Measurements from ENCODE around the gene DPYD.

The DPYD gene

GRCh38 chr1:97461782-97462181 is 459.1 kb downstream of the DPYD start:
- POLR2A ChIA-PET: no interaction called here
- CTCF ChIA-PET: no interaction called here
- no peak overlapping the region for H3K4me3 ChIP-seq (ENCODE audit: low read depth, low read length)
- DNase-seq (ENCODE audit: low read depth, low spot score): no peak
- no peak for TF ChIP-seq CTCF (IDR thresholded peaks at IDR 0.05; ENCODE audit: insufficient read depth, low read length, missing control alignments)

- POLR2A ChIA-PET: no interaction called here
Observed at GRCh38 chr1:97457446-97458089, 463.3 kb downstream of the DPYD start.

GRCh38 chr1:97451944-97452343 is 468.9 kb downstream of the DPYD start:
- DNase-seq (ENCODE audit: low read depth, low spot score): no peak
- POLR2A ChIA-PET: no interaction called here
- TF ChIP-seq CTCF (IDR thresholded peaks at IDR 0.05; ENCODE audit: insufficient read depth, low read length, missing control alignments): no peak
- H3K4me3 ChIP-seq (ENCODE audit: low read depth, low read length): no peak overlapping the region
- CTCF ChIA-PET: no interaction called here

More at GRCh38 chr1:97457446-97458089, 463.3 kb downstream of the DPYD start:
- CTCF ChIA-PET: no interaction called here
- H3K4me3 ChIP-seq (ENCODE audit: low read depth, low read length): no peak overlapping the region
- no peak for DNase-seq (ENCODE audit: low read depth, low spot score)
- no peak for TF ChIP-seq CTCF (IDR thresholded peaks at IDR 0.05; ENCODE audit: insufficient read depth, low read length, missing control alignments)

GRCh38 chr1:97451046-97451826 is 469.6 kb downstream of the DPYD start:
- POLR2A ChIA-PET: no interaction called here
- CTCF ChIA-PET: no interaction called here
- no peak for DNase-seq (ENCODE audit: low read depth, low spot score)
- no peak for TF ChIP-seq CTCF (IDR thresholded peaks at IDR 0.05; ENCODE audit: insufficient read depth, low read length, missing control alignments)
- H3K4me3 ChIP-seq (ENCODE audit: low read depth, low read length): no peak overlapping the region

GRCh38 chr1:97441966-97442365 is 478.9 kb downstream of the DPYD start:
- H3K4me3 ChIP-seq (ENCODE audit: low read depth, low read length): no peak overlapping the region
- ChIA-PET POLR2A (no interaction called here), CTCF (interaction anchor here (1.1 kb wide), 1 partner anchor 11 kb away, joined by 3 read pairs; no protein-coding TSS in a partner anchor)
- no peak for TF ChIP-seq CTCF (IDR thresholded peaks at IDR 0.05; ENCODE audit: insufficient read depth, low read length, missing control alignments)
- no peak for DNase-seq (ENCODE audit: low read depth, low spot score)

GRCh38 chr1:97433824-97434177 is 487.0 kb downstream of the DPYD start:
- no peak overlapping the region for H3K4me3 ChIP-seq (ENCODE audit: low read depth, low read length)
- TF ChIP-seq CTCF (IDR thresholded peaks at IDR 0.05; ENCODE audit: insufficient read depth, low read length, missing control alignments): no peak
- POLR2A ChIA-PET: no interaction called here
- no peak for DNase-seq (ENCODE audit: low read depth, low spot score)
- CTCF ChIA-PET: no interaction called here

All from AG04449 (cell line).